B cell (primary cell): Measurements from ENCODE around the gene NRN1. TPM values are rescaled to one million over a fixed set of nuclear protein-coding genes. Genes with fewer than 3 reads are reported as not detected.

Experiments
- ATAC-seq: fragments of 200-7000 bp; cut with Tn5 transposase; one replicate; pipeline ENCODE4 v1.10.0; 2021; ENCODE audit warnings: low read depth, mild to moderate bottlenecking, moderate number of reproducible peaks, moderate library complexity
- CTCF ChIA-PET: fragments of 350-600 bp; sonication (Branson Sonifier 250); formaldehyde crosslinking; loops from one replicate; lab custom pipeline; 2021; ENCODE audit warnings: antibody characterized with exemption, inconsistent platforms; lab: Charles Lee
- POLR2A ChIA-PET: fragments of 350-600 bp; sonication (Branson Sonifier 250); formaldehyde crosslinking; loops from one replicate; lab custom pipeline; 2021; ENCODE audit warnings: antibody characterized with exemption; lab: Charles Lee
- DNase-seq: peaks from one replicate; pipeline ENCODE4 v3.0.0; 2013
- H2AFZ ChIP-seq: 2 replicates; pipeline ENCODE4 v1.6.1; 2012; ENCODE audit warnings: mild to moderate bottlenecking, low read depth, low read length; ENCODE audit not compliant: insufficient read depth, poor library complexity, severe bottlenecking
- H3K27ac ChIP-seq, 2 donors: 1 replicate in 1 of 2; 2 replicates in 1 of 2; pipeline ENCODE4 v1.5.1; 2012 to 2013; ENCODE audit warnings: low read length in 2 of 2, mild to moderate bottlenecking in 2 of 2, moderate library complexity in 1 of 2
- H3K27me3 ChIP-seq, 4 experiments: fragments of 200-600 bp in 1 of 4; sonication (generic) in 1 of 4; replicated peaks in 1 of 4; 1 replicate in 2 of 4; 2 replicates in 2 of 4; pipeline versions ENCODE4 v1.6.1 to v1.7.0; 2013 to 2016; ENCODE audit warnings: low read length in 3 of 4, mild to moderate bottlenecking in 2 of 4, mixed read lengths in 1 of 4, moderate library complexity in 1 of 4; ENCODE audit not compliant: insufficient read depth in 4 of 4, control insufficient read depth in 3 of 4; ENCODE audit errors: control extremely low read depth in 1 of 4
- H3K36me3 ChIP-seq, 2 experiments: replicated peaks in 1 of 2; 1 replicate in 1 of 2; 2 replicates in 1 of 2; pipeline versions ENCODE4 v1.6.1 to v1.7.1; 2013; ENCODE audit warnings: low read length in 1 of 2; ENCODE audit not compliant: insufficient read depth in 2 of 2, control insufficient read depth in 1 of 2; ENCODE audit errors: control extremely low read depth in 1 of 2, extremely low read depth in 1 of 2
- H3K4me1 ChIP-seq, 2 donors: fragments of 200-600 bp in 1 of 2; sonication (generic) in 1 of 2; 1 replicate in 1 of 2; 2 replicates in 1 of 2; pipeline versions ENCODE4 v1.5.1 to v1.6.1; 2013 to 2017; ENCODE audit warnings: low read length in 2 of 2; ENCODE audit not compliant: control insufficient read depth in 2 of 2, insufficient read depth in 2 of 2
- H3K4me2 ChIP-seq: replicated peaks from 2 replicates; pipeline ENCODE3; 2012; ENCODE audit warnings: mild to moderate bottlenecking, low read depth, low read length; ENCODE audit not compliant: poor library complexity, severe bottlenecking
- H3K4me3 ChIP-seq, 5 experiments: fragments of 200-600 bp in 1 of 5; sonication (generic) in 1 of 5; 1 replicate in 3 of 5; 2 replicates in 2 of 5; pipeline versions ENCODE4 v1.5.1 to v1.7.0; 2011 to 2016; ENCODE audit warnings: low read length in 4 of 5, mild to moderate bottlenecking in 4 of 5, low read depth in 2 of 5, control low read depth in 1 of 5, moderate library complexity in 1 of 5; ENCODE audit not compliant: insufficient read depth in 1 of 5; ENCODE audit errors: control extremely low read depth in 1 of 5, extremely low read depth in 1 of 5
- H3K79me2 ChIP-seq: fragments of 200-600 bp; sonication (generic); one replicate; pipeline ENCODE4 v1.6.0; 2016; ENCODE audit warnings: low read length; ENCODE audit not compliant: control insufficient read depth, insufficient read depth
- H3K9ac ChIP-seq: fragments of 200-600 bp; sonication (generic); 2 replicates; pipeline ENCODE4 v1.6.1; 2017; ENCODE audit warnings: mild to moderate bottlenecking, low read length, moderate library complexity
- H3K9me3 ChIP-seq, 3 donors: one replicate each; pipeline versions ENCODE4 v1.6.1 to v1.7.1; 2013; ENCODE audit warnings: low read length in 2 of 3; ENCODE audit not compliant: control insufficient read depth in 2 of 3, insufficient read depth in 1 of 3; ENCODE audit errors: control extremely low read depth in 1 of 3
- H4K20me1 ChIP-seq: 2 replicates; pipeline ENCODE4 v1.6.0; 2012; ENCODE audit warnings: mild to moderate bottlenecking, low read length; ENCODE audit not compliant: insufficient read depth, control insufficient read depth, poor library complexity, severe bottlenecking
- H3K27ac Mint-ChIP-seq: one replicate; pipeline ENCODE4 v1.8.0; 2021; ENCODE audit warnings: mixed read lengths
- H3K27me3 Mint-ChIP-seq: one replicate; pipeline ENCODE4 v1.8.0; 2021; ENCODE audit warnings: mixed read lengths
- H3K4me1 Mint-ChIP-seq: one replicate; pipeline ENCODE4 v1.8.0; 2021; ENCODE audit warnings: mixed read lengths
- H3K4me3 Mint-ChIP-seq: one replicate; pipeline ENCODE4 v1.8.0; 2021; ENCODE audit warnings: mixed read lengths
- H3K9me3 Mint-ChIP-seq: one replicate; pipeline ENCODE4 v1.8.0; 2022; ENCODE audit warnings: mixed read lengths; ENCODE audit not compliant: insufficient read depth
- CTCF ChIP-seq: fragments of 200-600 bp; IDR thresholded peaks from one replicate; pipeline ENCODE4 v1.8.0; 2022; ENCODE audit warnings: antibody characterized with exemption, mild to moderate bottlenecking
- EZH2 ChIP-seq: IDR thresholded peaks from 2 replicates; pipeline ENCODE4 v1.6.1; 2012; ENCODE audit warnings: borderline replicate concordance, low read depth, mild to moderate bottlenecking, moderate library complexity, low read length; ENCODE audit not compliant: insufficient read depth, poor library complexity, severe bottlenecking
- WGBS: methylation state at CpG from one replicate; pipeline ENCODE4 v1.1.5; 2013; ENCODE audit warnings: missing lambda C conversion rate; ENCODE audit not compliant: insufficient coverage; 5-methylcytosine and 5-hydroxymethylcytosine counted together
- intact Hi-C: fragments of 100-400 bp; cut with micrococcal nuclease; formaldehyde crosslinking; loops from one replicate; pipeline ENCODE4 v1.10.0; 2022
- polyA plus RNA-seq: library from polyadenylated mRNA; depleted of rRNA; stranded (reverse); fragments of >200 nt; gene quantifications from 2 replicates; pipeline ENCODE4 v1.2.3, GENCODE V29; 2012
- total RNA-seq, 2 donors: library from RNA; stranded (reverse); fragments of 120-200 nt in 1 of 2; gene quantifications; 1 replicate in 1 of 2; 2 replicates in 1 of 2; pipeline versions ENCODE4 v1.2.3 to v1.2.4, GENCODE V29; 2013 to 2022

The NRN1 gene
- total and polyA plus RNA-seq, 2 donors (not counting 1 experiment from before 2014, with no cell fraction given) = 0.51 TPM; not detected in 1

DNA sequence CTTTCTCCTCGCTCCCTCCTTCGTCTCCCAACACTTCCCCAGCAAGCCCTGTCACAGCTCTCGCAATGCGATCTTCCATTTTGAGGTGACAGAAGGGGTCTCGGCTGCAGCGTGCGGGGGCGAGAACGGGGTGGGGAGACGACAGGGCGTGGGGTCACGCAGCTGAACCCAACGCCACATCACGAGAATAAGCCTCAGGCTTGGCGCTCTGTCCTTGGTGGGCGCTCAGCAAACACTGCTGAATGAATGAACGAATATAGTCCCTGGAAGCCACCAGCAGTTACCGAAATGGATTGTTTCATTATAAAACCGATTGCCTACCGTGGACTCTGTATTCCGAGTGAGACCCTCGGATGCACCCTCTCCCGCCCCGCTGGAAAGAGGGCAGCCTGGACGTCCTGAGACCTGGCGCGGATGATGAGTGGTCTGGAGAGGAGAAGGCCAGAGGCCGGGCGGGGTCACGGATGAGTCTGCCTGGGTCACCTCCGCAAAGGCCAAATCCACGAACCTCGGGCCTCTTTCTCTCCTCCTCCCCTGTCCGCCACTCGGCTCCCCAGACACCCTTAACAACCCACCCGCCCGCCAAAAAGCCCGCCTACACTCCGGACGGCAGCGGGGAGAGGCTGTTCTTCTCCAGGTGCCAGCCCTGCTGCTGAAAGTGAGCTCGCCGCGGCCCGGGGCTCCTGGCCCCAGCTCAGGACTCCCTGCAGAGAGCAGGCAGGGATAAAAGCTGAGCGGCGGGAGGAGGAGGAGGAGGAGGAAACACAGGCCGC, 3.7 kb downstream of the NRN1 start:
- peak overlapping the region; percentile 65 for H3K4me2 ChIP-seq
- H3K79me2 ChIP-seq = no peaks in the 10 kb centered on the region
- peak overlapping the region in 2 of 5 experiments; percentile 38 to 40 for H3K4me3 ChIP-seq
- Mint-ChIP-seq H3K27ac (peak overlapping the region; percentile 76), H3K27me3 (peaks cover 79% of the 10 kb centered on the region), H3K4me1 (peaks cover 60% of the 10 kb centered on the region), H3K9me3 (peaks cover 13% of the 10 kb centered on the region), H3K4me3 (peak overlapping the region; percentile 72)
- peaks cover 0 to 99% (median 97%) of the 10 kb centered on the region in 4 experiments for H3K27me3 ChIP-seq
- intact Hi-C loops = no loop called here
- peaks cover 16% of the 10 kb centered on the region for H4K20me1 ChIP-seq
- no peak for TF ChIP-seq CTCF
- no peak for TF ChIP-seq EZH2
- ChIA-PET POLR2A (no interaction called here), CTCF (interaction anchor here (1.0 to 2.0 kb wide), 3 partner anchors 9 to 532 kb away, joined by 3 to 5 read pairs (median 5); no protein-coding TSS in a partner anchor)
- H3K4me1 ChIP-seq = peaks cover 71 to 85% of the 10 kb centered on the region in 2 donors
- H3K9ac ChIP-seq = peak overlapping the region; percentile 25
- peak overlapping the region; percentile 18 for H2AFZ ChIP-seq
- peaks cover 2 to 84% (median 67%) of the 10 kb centered on the region in 3 donors for H3K9me3 ChIP-seq
- DNase-seq (peak; percentile 61), ATAC-seq (no peak)
- 9% methylated on average over 46 of the region's 48 CpGs for WGBS
- H3K36me3 ChIP-seq = no peaks in the 10 kb centered on the region
- no peak overlapping the region for H3K27ac ChIP-seq
